LoVo (cell line): ENCODE measurements around the gene LRRC55.
"Not testable (repeated sequence)": the region's sequence is repeated elsewhere in the genome, so short reads cannot be mapped to it uniquely, and the experiment has no call there.

Experiments
- DNase-seq: peaks from one replicate; pipeline ENCODE4 v3.0.0-alpha.2; 2016; ENCODE audit warnings: low spot score

LRRC55 gene

DNA sequence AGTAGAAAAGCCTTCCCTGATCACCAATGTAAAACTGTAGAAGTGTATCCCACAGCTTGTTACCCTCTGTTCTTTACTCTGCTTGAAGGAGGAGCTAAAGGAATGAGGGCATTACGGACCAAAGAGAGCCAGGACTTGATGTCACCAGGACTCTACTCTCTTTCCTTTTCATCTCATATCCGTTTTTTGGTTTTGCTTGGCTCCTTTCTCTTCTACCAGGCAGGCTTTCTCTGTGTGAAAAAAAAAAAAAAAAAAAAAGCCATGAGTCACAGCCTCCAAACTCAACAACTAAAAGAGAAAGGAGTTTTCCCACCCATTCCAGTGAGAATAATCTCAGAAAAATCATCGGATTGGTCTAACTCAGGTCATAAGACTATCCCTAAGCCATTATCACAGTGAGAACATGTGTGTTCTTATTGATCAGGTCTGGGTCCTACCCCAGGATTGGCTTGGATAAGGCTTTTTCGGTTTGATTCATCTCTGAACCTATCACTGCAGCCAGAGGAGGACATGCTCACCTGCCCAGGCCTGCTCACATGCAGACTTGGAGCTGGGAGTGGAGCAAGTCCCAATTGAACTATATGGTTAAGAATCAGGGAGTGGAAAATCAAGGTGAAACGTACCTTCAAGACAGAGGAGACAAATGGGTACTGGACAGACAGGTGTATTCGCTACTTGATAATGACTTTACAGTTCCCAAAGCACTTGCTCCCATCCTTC is 19.4 kb upstream of the LRRC55 start:
- DNase-seq, result no peak

DNA sequence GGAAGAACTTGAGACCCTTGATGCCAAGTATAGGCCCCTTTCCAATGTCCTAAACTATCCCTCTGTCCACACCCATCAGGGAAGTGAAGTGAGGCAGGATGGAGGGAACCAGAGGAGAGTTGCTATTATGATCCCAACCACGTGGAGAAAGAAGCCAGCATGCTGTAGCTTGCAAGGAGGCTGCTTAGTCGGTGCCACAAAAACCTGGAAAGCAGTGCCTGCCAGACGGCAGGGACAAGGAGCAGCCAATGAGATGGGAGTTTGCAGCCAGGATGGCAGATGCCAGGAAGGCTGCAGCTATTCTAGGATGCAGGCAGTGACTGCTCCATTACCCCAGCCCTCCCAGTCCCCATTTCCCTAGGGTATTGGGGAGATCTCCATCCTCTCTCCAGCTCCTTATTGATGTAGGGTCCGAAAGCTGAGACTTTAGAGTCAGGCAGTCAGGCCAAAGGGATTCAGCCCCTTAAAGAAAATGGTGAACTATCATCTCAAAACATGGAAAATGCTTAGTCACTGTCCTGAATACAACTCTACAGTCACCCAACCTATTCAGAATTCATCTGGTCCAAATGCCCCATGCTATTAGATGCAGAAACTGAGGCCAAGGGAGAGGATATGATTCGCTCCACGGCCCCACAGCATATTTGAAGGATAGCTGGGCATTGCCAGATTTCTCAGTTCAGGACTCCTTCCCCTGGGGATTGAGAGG is 18.4 kb upstream of the LRRC55 start:
- DNase-seq, result no peak

DNA sequence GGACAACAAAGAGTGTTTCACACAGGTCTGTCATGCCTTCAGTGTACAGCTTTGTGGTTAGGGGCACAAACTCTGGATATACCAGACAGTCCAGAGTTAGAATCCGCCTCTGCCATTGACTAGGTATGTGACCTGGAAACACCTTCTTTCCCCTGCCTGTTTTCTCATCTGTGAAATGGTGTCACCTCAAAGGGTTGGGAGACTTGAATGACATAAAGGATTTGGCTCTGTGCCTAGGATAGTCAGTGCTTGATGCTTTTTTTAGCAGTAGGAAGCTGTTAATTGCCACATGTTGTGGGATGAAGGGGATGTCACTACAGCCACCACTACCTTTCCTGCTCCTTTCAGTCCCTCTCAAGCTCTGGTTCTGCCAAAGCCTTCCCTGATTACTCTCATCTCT is 17.4 kb upstream of the LRRC55 start:
- no peak for DNase-seq

DNA sequence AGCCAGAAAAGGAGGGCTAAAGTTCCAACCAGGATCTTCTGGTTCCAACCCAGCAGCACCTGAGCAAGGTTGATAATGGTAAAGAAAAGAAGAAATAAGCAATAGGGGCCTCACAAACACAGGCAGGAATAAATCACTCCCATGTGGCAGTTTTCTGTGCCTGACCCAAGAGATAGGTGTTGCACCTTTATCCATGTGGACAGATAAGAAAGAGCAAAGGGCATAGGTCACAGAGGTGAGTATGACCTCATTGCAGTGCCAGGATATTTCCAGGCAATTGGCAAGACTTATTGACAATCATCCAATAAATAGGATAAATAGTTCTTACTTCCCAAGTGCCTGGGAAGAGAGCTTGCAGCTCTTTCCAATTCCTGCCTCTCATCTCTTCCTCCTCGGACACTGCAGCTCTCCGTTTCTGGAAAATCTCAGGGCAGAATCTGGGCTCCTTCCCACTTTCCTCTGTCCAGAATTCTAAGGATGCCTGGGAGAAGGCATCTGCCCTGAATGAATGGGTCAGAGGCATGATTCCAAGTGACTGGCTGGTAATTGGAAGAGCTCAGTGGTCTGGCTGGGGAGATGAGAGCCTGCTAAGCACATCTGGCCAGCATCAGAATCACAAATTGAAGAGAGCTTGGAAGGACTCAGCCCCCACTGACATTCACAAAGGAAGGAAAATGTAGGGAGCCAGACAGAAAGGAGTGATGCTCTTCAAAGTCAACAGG is 14.5 kb upstream of the LRRC55 start:
- no peak for DNase-seq

DNA sequence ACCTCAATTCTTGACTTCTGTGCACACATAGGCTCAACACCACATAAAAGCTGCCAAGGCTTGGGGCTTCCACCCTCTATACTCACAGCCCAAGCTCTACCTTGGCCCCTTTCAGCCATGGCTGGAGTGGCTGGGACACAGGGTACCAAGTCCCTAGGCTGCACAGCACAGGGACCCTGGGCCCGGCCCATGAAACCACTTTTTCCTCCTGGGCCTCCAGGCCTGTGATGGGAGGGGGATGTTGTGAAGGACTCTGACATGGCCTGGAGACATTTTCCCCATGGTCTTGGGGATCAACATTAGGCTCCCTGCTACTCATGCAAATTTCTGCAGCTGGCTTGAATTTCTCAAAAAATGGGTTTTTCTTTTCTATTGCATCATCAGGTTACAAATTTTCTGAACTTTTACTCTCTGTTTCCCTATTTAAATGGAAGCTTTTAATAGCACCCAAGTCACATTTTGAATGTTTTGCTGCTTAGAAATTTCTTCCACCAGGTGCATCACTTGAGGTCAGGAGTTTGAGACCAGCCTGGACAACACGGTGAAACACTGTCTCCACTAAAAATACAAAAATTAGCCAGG is 11.9 kb upstream of the LRRC55 start:
- not testable (repeated sequence) for DNase-seq

DNA sequence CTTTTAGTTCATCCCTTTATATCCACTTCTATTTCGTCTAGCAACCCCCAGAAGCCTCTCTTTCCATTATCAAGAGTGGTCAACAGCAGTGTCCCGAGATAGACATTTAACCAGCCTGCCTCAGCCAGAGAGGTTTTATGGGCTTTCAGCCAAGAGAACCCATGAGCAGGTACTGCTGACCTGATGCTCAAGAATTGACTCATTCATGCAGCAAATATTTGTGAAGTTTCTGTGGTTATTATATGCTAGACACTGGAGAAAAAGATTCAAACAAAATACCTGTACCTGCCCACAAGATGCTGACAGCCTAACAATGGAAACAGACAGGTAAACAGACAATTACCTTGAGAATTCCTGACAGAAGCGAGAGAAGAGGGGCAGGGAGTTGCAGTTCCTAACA is 9.7 kb upstream of the LRRC55 start:
- DNase-seq, result no peak

DNA sequence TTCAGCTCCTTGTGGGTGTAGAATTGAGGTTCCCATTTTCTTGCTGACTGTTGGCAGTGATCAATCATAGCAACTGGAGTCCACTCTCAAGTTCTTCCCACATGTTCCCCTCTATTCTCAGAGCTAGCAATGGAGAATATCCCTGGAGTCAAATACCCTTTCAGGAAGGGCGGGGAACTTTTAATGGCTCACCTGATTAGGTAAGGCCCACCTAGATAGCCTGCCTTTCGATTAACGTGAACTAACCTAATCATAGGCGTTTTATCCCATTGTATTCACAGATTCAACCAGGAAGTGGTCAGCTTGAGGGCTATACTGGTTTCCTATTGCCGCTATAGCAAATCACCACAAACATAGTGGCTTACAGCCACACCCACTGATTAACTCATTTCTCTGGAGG is 7.1 kb upstream of the LRRC55 start:
- no peak for DNase-seq

DNA sequence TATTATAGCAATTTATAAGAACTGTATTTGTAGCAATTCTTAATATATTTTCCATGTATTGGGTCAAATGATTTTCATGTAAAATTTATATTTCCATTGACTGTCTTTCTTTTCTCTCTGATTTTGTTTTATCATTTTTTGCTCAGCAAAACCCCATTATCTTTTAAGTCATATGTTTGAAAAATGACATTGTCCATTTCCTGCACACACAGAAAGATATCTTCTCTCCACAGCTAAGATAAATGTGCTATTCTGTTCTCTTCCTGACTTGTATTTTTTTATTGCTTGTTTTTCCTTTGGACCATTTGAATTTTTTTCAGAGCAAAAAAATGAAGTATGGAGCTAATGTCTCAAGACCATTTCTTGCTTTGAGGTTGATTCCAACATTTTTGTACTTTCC is 6.3 kb upstream of the LRRC55 start:
- DNase-seq, result no peak

DNA sequence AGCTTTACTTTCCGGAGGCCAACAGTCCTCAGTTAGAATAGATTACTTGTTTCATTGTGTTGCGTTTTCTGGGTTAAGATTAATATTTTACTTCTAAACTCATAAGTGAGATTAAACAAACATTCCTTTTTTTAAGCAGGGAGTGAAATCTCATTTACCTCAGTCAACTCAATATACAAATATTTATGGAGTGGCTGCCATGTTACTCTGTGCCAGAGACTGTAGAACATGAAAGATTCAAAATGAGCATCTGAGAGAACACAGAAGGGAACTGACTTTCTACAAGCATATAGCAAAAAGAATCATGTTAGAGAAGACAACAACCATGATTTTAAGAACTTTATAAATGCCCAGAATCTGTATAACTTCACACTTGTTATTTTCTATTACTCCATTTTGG is 3.4 kb upstream of the LRRC55 start:
- DNase-seq, result no peak

DNA sequence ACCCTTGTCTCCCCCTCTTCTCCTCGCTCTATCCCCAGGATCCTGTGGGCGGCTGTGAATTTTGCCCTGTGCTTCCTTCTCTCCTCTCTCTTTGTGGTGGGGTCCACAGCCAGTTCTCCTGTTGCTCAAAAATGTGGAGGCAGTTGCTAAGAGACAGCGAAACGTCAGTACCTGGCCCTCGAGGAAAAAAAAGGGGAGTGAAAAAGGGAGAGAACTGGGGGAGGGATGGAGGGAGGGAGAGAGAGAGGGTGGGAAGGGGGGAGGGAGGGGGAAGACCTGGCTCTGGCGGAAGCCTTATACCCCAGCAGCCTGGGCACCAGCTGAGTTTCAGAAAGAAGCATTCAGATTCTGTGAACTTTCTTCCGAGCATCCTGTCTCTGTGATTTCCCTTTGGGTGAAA is 2.1 kb upstream of the LRRC55 start:
- no peak for DNase-seq

DNA sequence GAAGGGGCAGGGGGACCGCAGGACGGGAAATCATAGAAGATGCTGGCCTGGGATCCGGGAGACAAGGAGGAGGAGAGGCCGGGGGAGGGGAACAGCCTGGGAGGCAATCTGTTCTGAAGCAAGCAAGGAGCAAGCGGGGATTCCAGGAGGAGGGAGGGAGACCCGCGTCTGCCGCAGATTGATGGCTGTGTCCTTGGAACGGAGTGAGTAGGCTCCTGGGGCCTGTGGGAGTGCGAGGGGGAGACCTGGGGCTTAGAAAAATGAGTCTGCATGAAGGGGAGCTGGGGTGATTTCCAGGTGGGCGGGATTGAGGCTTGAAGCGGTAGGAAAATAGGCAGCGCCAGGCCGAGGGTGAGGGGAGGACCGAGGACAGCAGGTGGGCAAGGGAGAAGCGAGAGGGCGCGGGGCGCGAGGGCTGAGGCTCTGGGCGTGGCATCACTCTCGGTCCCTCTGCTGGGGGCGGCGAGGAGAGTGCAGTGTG is 1.6 kb upstream of the LRRC55 start:
- DNase-seq, result no peak

DNA sequence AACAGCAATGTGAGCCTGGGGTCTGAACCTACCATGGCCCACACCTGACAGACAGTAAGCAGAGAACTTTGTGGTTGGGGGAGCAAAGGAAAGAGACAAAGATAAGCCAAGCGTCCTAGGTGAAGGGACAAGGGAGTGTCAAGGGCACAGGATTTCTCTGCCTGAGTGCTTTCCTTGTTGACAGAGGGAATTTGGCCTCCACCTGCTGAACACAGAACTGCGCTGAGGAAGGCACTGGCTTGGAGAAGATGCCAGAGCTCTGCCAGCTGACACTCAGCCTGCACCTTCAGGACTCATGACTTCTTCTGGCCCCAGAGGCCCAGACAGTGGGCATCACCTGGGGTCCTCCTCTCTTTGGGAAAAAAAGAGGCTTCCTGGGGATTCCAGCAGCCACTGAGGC is 789 bp upstream of the LRRC55 start:
- no peak for DNase-seq

DNA sequence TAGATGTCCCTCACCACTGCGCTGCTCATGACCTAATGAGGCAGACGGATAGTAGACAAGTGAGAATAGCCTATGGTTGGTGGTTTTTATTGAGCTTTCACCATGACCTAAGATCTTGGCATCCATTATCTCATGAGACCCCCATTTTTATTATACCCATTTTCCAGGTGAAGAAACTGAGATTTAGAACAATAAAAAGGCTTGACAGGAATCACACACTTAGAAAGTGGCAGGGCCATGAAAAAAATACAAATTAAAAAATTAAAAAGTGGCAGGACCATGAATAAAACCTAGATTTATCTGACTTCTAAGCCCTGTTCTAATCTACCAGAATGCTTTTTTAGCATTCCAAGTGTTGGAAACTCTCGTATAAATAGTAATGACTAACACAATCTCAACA is 1.1 kb downstream of the LRRC55 start:
- no peak for DNase-seq

DNA sequence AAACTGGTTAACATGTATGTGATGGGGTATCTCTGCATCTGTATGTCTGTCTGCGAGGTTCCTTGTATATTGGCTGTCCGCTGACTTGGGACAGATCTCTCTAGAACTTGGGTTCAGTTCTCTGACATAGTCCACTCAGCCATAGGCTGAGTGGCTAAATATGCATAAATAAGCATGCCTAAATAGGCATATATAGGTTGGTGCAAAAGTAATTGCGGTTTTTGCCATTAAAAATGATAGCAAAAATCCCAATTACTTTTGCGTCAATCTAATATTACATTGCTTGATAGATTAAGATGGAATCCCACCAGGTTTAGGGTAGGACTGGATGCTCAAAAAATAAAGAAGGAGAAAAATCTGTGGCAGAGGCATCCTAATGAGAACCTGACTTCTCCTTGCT is 8.8 kb downstream of the LRRC55 start:
- DNase-seq, result no peak

DNA sequence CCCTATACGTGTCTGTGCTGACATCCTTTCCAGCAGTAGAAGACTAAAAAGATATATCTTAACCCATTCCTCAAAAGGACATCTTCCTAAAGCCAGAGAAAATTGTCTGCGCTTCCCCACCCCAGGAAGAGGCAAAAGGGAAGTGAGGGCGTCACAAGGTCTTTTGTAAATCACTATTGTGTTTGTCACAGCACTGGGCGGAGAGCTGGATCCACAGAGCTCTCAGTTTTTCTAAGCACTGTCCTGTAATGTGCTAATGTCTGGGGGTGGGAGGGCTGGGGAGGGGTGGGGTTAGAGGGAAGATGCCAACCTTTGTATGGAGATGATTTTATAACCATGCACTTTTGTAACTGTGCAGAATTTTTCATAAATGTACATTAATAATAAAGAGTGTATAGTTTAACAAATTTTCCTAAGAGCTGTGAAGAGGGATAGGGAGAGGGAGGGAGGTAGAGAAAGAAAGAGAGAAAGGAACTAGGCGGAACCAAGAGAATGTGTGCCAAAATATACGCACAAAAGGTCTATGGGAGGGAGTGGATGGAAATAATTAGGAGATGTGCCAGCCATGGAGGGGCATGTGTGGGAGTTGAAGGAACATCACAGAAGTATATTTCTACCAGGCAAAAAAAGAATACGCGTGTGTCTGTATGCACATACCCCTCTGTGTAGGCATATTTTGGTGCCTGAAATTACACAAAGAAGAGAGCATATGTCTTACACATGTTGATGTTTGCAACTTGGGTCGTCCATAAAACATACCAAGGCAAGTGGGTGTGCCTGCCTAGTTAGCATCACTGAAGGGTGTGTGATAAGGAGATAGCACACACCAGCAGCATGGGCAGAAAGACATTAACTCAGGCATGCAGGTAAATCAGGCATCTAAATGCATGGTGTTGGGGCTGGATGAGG is 9.8 kb downstream of the LRRC55 start:
- DNase-seq, result no peak

DNA sequence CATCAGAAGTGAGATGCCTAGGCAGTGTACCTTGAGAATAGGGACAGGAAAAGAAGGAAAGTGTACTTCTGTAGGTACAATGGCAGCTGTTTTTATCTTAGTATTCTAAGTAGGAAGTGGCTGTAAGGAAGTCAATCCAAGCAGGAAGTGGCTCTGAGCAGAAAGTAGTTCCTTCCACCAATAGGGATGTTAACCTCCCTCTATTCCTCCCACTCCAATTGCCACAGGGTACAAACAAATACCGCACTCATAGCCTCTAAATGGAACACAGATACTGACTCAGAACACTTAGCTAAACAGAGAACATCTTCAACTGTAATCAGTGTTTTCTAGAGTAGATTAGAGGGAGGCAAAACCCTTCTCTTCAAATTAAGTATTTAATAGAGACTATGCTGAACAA is 10.6 kb downstream of the LRRC55 start:
- no peak for DNase-seq

DNA sequence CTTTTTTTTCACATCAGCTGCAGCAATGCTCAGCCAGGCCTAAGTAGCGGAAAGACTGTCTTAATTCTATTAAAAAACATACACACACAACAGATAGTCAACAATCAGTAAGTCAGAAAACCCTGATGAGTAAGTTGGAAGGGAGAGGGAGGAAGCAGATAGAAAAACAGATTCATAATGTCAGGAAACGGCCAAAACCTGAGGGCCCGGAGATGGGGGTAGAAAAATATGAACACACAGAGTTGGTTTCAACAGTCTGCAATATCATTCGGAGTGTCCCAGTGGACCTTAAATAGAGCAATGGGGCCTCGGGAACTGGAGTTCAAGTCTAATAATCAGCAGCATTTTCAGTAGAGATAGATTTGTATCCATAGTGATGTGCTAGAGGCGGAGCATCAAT is 14.8 kb downstream of the LRRC55 start:
- no peak for DNase-seq

DNA sequence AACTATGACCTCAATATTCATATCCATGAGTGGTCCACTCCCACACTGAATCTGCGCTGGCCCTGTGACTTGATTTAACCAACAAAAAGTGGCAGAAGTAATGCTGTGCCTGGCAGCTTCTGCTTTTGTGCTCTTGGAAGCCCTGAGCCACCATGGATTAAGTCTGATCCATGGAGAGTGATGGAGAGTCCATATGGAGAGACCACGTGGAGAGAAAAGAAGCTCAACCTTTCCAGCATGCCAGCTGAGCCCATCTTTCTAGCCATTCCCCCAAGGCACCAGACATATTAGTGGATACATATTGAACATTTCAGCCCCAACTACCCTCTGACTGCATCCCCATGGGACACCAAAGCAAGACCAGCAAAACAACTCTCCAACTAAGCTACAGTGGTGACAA is 16.0 kb downstream of the LRRC55 start:
- no peak for DNase-seq

DNA sequence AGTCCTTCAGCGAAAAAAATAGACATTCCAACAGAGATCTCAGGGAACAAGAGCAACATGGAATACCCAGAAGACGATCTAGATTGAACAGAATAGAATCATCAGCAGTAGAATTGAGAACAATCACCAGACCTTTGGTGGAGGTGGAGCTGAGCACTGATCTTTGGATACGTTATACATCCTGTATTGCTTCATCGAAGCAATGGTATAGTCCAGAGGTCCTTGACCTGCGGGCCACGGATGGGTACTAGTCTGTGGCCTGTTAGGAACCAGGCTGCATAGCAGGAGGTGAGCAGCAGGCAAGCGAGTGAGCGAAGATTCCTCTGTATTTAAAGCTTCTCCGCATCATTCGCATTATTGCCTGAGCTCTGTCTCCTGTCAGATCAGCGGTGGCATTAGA is 17.6 kb downstream of the LRRC55 start:
- no peak for DNase-seq

DNA sequence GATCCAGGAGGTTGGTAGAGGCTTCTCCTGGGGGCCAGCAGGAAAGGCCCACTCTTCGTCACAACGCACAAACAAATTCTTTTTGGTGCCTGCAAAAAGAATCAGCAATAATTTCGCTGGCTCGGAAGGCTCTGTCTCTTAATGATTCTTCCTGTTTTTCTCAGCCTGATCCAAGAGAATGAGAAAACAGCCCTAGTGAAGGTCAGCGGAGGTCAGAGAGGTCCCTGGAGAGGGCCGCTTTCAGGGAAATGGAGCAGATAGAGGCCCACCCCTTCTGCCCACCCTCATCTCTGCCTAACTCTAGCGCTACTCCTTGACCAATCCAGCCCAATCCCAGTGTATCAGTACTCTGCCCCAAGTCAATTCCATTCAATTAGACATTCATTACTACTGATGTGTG is 19.2 kb downstream of the LRRC55 start:
- no peak for DNase-seq

DNA sequence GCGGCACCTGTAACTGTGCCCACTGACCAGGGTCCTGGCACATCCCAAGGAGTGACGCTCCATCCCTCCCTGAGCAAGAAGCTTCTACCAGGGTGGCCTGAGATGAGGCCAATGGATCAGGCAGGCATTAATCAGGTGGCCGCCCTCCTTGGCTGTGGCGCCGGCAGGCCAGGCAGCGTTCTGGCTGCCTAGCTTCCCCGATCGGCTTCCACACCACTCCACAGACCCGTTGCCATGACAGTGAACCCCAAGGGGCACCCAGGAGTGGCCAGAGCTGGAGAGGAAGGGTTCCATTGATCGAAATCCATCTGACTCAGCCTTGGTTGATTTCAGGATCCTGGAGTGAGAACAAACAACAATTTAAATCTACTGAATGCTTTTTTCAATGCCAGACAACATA is 20.5 kb downstream of the LRRC55 start:
- DNase-seq, result no peak

DNA sequence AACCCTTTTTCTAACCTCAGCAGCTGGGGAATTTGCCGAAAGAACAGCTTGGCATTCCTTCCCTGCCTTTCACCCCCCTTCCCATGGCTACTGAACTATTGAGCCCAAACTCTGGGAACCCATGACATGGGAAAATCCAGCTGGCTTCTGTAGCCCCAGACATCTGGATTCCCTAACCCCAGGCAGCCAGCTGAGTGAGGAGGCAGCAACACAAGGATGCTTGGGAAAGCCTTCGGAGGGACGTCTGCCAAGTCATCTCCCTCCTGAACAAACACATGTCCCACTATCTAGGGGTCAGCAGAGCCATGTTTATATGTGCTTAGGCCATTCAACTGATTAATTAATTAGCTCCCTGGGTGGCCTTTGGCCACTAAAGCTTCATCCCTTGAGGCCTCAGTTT is 21.6 kb downstream of the LRRC55 start:
- DNase-seq, result no peak
